MM.1S (cell line): Measurements from ENCODE around the gene ZMIZ2.

ENCODE experiments used
- DNase-seq: peaks from one replicate; pipeline ENCODE4 v3.0.0-alpha.2; 2015
- H2AFZ ChIP-seq: fragments of 300-600 bp; sonication (generic); 2 replicates; pipeline ENCODE4 v1.6.0; 2016; ENCODE audit warnings: antibody characterized with exemption, low read length
- H3F3A ChIP-seq: fragments of 300-600 bp; sonication (generic); 2 replicates; pipeline ENCODE4 v1.6.1; 2016; ENCODE audit warnings: mild to moderate bottlenecking, antibody characterized with exemption, low read length, moderate library complexity, mixed read lengths; ENCODE audit not compliant: insufficient read depth
- H3K27ac ChIP-seq: fragments of 300-600 bp; sonication (generic); 2 replicates; pipeline ENCODE4 v1.5.1; 2016; ENCODE audit warnings: mild to moderate bottlenecking, low read length
- H3K27me3 ChIP-seq: fragments of 300-600 bp; sonication (generic); replicated peaks from 2 replicates; pipeline ENCODE4 v1.6.0; 2016; ENCODE audit warnings: low read length; ENCODE audit not compliant: insufficient read depth
- H3K36me3 ChIP-seq: fragments of 300-600 bp; sonication (generic); replicated peaks from 2 replicates; pipeline ENCODE4 v1.6.1; 2016; ENCODE audit warnings: mild to moderate bottlenecking, low read length, mixed read lengths; ENCODE audit not compliant: insufficient read depth
- H3K4me1 ChIP-seq: fragments of 300-600 bp; sonication (generic); 2 replicates; pipeline ENCODE4 v1.6.1; 2016; ENCODE audit warnings: low read length, mixed read lengths
- H3K4me2 ChIP-seq: fragments of 300-600 bp; sonication (generic); 2 replicates; pipeline ENCODE4 v1.6.0; 2016; ENCODE audit warnings: low read depth, low read length
- H3K4me3 ChIP-seq: fragments of 300-600 bp; sonication (generic); 2 replicates; pipeline ENCODE4 v1.5.1; 2016; ENCODE audit warnings: low read length, mixed read lengths
- H3K79me2 ChIP-seq: fragments of 300-600 bp; sonication (generic); 2 replicates; pipeline ENCODE4 v1.6.1; 2016; ENCODE audit warnings: mixed run types, low read length, mixed read lengths
- H3K9ac ChIP-seq: fragments of 300-600 bp; sonication (generic); 2 replicates; pipeline ENCODE4 v1.6.1; 2016; ENCODE audit warnings: low read length, mixed read lengths
- H3K9me2 ChIP-seq: fragments of 300-600 bp; sonication (generic); replicated peaks from 2 replicates; pipeline ENCODE4 v1.6.1; 2016; ENCODE audit warnings: mild to moderate bottlenecking, low read length, mixed read lengths; ENCODE audit not compliant: insufficient read depth
- H3K9me3 ChIP-seq: fragments of 300-600 bp; sonication (generic); replicated peaks from 2 replicates; pipeline ENCODE4 v1.6.1; 2016; ENCODE audit warnings: mild to moderate bottlenecking, low read length, mixed read lengths; ENCODE audit not compliant: insufficient read depth
- H4K20me1 ChIP-seq: fragments of 300-600 bp; sonication (generic); 2 replicates; pipeline ENCODE4 v1.6.1; 2016; ENCODE audit warnings: mild to moderate bottlenecking, low read length, moderate library complexity, mixed read lengths; ENCODE audit not compliant: insufficient read depth
- CTCF ChIP-seq: fragments of 300-600 bp; sonication (generic); IDR thresholded peaks from 2 replicates; pipeline ENCODE4 v1.5.1; 2016; ENCODE audit warnings: antibody characterized with exemption, low read length, mixed read lengths
- EZH2 ChIP-seq: fragments of 300-600 bp; sonication (generic); optimal IDR thresholded peaks from 2 replicates; pipeline ENCODE3; 2017; ENCODE audit warnings: low read depth, mild to moderate bottlenecking, antibody characterized with exemption, low read length, mixed read lengths
- EZH2phosphoT487 ChIP-seq: fragments of 300-600 bp; sonication (generic); IDR thresholded peaks from 2 replicates; pipeline ENCODE4 v1.6.1; 2018; ENCODE audit warnings: antibody characterized with exemption, low read length

Gene ZMIZ2

GRCh38 chr7:44796034-44796503 lies 47.4 kb downstream of the ZMIZ2 start:
- H3K9me2 ChIP-seq, result no peaks in the 10 kb centered on the region
- TF ChIP-seq EZH2 (no peak), CTCF (no peak), EZH2phosphoT487 (no peak)
- H3K4me2 ChIP-seq, result peak overlapping the region; percentile 83
- H4K20me1 ChIP-seq, result peaks cover 34% of the 10 kb centered on the region
- DNase-seq, result peak; percentile 67
- peak overlapping the region; percentile 90; the same call in 1 of the 2 replicates for H3K27ac ChIP-seq
- H2AFZ ChIP-seq, result peak overlapping the region; percentile 84
- H3K36me3 ChIP-seq, result peaks cover 19% of the 10 kb centered on the region; the same call in 1 of the 2 replicates
- peaks cover 53% of the 10 kb centered on the region for H3K79me2 ChIP-seq
- peaks cover 65% of the 10 kb centered on the region for H3F3A ChIP-seq
- H3K4me3 ChIP-seq, result peak overlapping the region; percentile 97
- no peaks in the 10 kb centered on the region for H3K9me3 ChIP-seq
- peak overlapping the region; percentile 99 for H3K9ac ChIP-seq
- peaks cover 17% of the 10 kb centered on the region for H3K4me1 ChIP-seq
- H3K27me3 ChIP-seq, result no peaks in the 10 kb centered on the region

GRCh38 chr7:44796504-44797328 lies 48.1 kb downstream of the ZMIZ2 start, which contains the start of gene PPIA:
Gene PPIA (plus strand): TSS chr7:44796681. CDS start chr7:44796725, 44 bp downstream.
- Histone ChIP-seq H3K79me2 (peaks cover 54% of the 10 kb centered on the region), H3K9me2 (no peaks in the 10 kb centered on the region), H3F3A (peaks cover 62% of the 10 kb centered on the region), H2AFZ (peak within 1 kb of the TSS; percentile 84), H3K27me3 (no peaks in the 10 kb centered on the region), H3K36me3 (peaks cover 24% of the 10 kb centered on the region; the same call in 1 of the 2 replicates), H3K4me2 (peak within 1 kb of the TSS; percentile 83), H3K4me1 (peaks cover 11% of the 10 kb centered on the region), H3K27ac (peak within 1 kb of the TSS; percentile 90), H3K4me3 (peak within 1 kb of the TSS; percentile 97), H4K20me1 (peaks cover 39% of the 10 kb centered on the region), H3K9me3 (no peaks in the 10 kb centered on the region), H3K9ac (peak within 1 kb of the TSS; percentile 99)
- no peak for TF ChIP-seq EZH2
- no peak for TF ChIP-seq CTCF
- no peak for TF ChIP-seq EZH2phosphoT487
- peak; percentile 99 for DNase-seq

- Histone ChIP-seq H3K9me2 (no peaks in the 10 kb centered on the region), H3K27me3 (no peaks in the 10 kb centered on the region), H3K36me3 (peaks cover 28% of the 10 kb centered on the region), H3K27ac (peak overlapping the region; percentile 90), H3K4me2 (peak overlapping the region; percentile 74), H2AFZ (no peak overlapping the region), H3K9me3 (no peaks in the 10 kb centered on the region), H3K4me3 (peak overlapping the region; percentile 97), H3K79me2 (peaks cover 56% of the 10 kb centered on the region), H4K20me1 (peaks cover 46% of the 10 kb centered on the region), H3K4me1 (peaks cover 7% of the 10 kb centered on the region; the same call in 1 of the 2 replicates), H3K9ac (peak overlapping the region; percentile 99), H3F3A (peaks cover 67% of the 10 kb centered on the region)
- TF ChIP-seq EZH2, result no peak
- TF ChIP-seq EZH2phosphoT487, result no peak
- peak; percentile 59 for TF ChIP-seq CTCF
- DNase-seq, result peak; percentile 90
Observed at GRCh38 chr7:44797329-44798258, 48.9 kb downstream of the ZMIZ2 start.
